HG03196 (cell line): ENCODE data around the gene LBP.
"Not testable (repeated sequence)": the region's sequence is repeated elsewhere in the genome, so short reads cannot be mapped to it uniquely, and the experiment has no call there.

Experiments used
- ATAC-seq: cut with Tn5 transposase; IDR thresholded peaks from one replicate; pipeline ENCODE4 v1.9.1; 2021; ENCODE audit not compliant: unreplicated experiment

LBP gene

DNA sequence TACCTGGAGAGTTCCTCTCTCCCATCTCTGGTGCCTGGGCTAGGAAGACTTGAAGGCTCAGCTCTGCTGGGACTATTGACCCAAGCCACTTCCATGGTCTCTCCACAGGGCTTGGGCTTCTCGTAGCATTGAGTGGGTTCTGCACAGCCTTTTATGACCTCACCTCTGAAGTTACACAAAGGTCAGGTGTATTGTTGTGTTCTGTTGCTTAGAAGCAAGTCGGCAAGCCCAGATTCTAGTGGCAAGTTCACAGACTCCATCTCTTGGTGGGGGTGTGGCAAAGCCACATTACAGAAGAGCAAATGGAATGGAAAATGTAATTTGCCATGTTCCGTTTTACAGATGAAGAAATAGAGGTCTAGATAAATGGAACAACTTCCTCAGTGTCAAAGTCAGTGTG, 28.9 kb upstream of the LBP start:
- no peak for ATAC-seq

DNA sequence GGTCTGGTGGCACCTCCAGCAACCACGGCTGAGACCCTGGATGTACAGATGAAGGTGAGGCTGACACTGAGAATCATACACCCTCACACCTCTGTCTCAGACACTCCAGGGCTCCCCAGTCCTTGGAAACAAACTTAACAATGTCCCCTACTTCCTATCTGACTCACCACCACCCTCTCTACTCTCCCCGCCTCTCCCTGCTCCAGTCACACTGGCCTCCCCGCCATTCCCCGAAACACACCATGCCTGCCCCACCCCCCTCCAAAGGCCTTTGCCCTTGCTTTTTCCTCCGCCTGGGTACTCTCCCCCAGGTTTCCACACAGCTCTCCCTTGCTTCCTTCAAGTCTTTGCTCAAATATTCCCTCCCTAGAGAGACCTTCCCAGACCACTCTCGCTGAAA, 26.1 kb upstream of the LBP start:
- ATAC-seq, result no peak

DNA sequence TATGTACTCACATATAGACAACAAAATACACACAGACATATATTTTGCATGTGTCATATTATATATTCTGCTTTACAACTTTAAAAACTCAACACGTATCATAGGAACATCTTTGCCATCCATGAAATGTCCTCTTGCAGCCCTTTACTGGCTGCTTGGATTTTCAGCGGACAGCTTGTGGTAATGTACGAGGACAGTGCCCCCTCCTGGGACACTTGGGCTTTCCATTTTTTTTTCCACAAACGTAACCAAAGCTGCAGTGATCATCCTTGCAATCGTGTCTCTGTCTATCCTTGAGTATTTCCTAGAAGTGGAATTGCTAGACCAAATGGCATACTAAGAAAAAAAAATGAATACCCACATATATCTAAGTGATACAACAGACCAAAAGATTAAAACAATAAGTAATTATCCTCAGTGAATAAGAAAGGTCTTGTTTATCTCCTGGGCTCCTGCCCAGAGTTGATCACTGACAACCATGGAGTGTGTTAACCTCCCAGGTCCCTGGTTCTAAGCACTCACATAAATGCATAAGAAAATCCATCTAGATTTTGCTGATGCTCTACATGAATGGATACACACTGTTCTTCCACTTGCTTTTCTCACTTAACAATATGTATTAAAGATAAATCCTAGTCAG, 24.2 kb upstream of the LBP start:
- no peak for ATAC-seq

DNA sequence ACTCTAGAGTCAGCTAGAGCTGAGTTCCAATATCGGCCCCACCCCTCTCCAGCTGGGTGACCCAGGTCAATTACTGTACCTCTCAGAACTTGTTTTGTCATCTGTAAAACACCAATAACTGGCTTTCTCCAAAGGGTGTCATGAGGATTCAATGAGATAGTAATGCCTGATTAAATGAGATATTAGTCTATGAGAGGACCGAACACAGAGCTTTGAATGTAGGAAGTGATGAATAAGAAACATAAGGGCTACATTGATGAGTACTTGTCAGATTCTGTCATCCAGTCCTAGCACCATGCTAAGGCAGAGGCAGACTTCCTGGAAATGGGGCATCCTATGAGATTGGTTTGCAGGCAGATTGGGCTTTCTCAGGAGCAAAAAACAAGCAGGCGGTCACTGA, 22.1 kb upstream of the LBP start:
- no peak for ATAC-seq

DNA sequence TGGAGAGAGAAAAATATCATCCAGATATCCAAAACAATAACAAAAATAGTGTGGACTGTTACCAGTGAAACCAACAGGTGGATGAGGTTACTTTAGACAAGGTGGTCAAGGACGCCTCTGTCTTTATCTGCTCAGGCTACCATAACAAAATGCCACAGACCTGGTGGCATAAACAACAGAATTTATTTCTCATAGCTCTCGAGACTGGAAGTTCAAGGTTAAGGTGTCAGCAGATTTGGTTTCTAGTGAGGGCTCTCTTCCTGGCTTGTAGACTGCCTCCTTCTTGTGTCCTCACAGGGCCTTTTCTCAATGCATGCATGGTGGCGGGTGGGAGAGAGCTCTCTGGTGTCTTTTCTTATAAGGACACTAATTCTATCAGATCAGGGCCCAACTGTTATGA, 21.1 kb upstream of the LBP start:
- ATAC-seq, result no peak

DNA sequence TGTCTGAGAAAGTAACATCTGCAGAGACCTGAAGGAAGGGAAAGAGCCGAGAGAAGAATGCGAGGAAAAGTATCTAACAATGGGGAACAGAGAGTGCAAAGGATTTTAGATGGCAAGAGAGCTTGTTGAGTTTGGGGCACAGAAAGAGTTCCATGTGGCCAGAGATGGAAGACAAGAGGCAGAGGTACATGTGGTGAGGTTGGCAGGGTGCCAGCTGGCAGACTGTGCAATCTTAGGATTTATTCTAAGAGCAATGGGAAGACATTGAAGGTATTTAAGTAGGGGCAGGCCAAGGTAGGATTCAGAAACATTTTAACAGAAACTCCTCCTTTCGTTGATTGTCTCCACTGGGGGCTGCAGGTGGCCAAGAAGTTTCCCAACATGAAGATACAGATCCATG, 20.4 kb upstream of the LBP start:
- no peak for ATAC-seq

DNA sequence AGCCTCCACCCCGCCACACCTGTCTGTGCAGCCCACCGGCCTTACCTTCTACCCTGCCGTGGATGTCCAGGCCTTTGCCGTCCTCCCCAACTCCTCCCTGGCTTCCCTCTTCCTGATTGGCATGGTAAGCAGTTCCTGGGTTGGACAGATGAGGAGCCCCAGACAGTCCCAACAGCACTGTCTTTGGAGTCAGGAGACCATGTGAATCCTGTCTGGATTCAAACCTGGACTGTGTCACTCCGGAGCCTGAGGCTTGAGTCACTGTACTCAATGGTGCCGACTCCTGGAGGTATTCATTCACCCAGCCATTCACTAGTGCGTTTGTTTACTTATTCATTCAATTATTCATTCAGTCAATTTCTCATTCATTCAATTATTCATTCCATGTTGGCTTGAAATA, 20.0 kb upstream of the LBP start:
- ATAC-seq, result no peak

DNA sequence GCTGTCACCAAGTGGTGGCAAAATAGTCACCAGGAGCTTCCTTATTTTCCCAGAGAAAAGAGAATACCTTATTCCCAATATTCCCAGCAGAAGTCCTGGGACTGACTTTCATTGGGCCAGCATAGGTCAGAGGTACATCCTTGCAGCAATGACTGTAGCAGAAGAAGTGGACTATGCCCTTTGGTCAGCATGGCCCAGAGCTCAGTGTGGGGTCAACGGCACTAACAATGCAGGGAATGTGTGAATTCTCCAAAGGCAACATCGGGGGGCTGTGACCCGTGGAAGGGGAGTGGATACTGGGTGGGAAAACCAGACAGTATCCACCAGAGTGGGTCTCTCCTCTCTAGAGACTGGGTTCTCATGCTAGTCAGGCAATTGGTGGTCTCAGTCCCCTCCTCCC, 15.6 kb upstream of the LBP start:
- no peak for ATAC-seq

DNA sequence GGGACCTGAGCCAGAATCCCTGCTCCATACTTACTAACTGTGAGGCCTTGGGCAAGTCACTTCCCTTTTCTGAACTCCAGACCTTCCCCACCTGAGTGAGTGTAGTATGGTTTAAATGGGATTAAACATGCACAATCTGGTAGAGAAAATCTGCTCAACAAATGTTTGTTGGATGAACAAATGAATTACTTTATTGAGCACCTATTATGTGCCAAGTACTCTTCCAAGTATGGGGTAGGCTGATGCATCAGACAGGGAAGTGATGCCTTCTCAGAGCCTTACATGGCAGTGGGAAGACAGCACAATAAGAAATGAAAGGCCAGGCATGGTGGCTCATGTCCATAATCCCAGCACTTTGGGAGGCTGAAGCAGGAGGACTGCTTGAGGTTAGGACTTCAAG, 15.0 kb upstream of the LBP start:
- no peak for ATAC-seq

DNA sequence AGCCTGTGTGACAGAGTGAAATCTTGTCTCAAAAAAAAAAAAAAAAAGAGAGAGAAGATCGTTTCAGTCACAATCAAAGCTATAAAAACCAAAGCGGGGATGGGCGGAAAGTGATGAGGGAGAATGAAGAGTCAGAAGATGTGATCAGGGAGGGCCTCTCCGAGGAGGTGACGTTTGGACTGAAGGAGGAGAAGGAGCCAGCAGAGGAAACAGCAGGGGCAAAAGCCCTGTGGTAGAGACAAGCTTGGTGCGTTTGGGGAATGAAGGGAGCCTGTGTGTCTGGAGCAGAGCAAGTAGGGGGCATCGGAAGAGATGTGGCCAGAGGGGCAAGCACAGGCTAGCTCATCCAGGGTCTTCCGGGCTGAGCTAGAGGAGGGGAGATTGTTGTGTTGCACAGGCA, 14.5 kb upstream of the LBP start:
- ATAC-seq, result no peak

DNA sequence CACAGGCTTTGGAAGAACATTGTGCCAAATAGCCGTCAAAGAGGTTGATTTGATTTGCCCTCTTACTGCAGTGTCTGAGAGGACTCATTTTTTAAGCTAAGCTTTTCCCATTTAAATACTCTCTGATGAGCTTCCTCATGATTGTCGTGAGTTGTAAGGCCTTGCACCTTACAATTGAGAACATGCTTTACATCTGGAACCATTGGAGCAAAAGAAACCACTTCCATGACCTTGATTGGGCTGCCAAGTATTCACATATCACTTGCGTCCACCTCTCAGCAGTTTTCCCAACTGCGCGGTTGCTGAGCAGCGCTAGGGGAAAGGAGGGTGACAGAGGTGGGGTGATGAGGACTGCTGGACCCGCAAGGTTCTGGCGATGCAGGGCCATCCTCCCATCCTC, 12.3 kb upstream of the LBP start:
- no peak for ATAC-seq

DNA sequence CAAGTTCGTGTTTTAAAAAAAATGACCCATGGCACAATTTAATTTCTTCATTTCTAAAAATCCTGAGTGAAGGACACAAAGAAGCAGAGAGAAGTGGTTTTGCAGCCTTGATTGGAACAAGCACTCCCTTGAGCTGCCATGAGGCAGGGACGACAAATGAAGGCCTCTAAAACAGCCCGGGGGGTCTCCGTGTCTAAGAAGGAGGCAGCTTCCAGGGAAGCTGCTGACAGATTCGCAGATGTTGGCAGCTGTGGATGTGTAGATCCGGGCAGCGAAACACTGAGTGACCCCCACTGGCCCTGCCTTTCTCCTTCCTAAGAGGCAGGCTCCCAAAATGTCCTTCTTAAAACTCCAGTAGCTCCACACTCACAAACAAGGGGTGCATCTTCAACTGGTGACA, 9.6 kb upstream of the LBP start:
- no peak for ATAC-seq

DNA sequence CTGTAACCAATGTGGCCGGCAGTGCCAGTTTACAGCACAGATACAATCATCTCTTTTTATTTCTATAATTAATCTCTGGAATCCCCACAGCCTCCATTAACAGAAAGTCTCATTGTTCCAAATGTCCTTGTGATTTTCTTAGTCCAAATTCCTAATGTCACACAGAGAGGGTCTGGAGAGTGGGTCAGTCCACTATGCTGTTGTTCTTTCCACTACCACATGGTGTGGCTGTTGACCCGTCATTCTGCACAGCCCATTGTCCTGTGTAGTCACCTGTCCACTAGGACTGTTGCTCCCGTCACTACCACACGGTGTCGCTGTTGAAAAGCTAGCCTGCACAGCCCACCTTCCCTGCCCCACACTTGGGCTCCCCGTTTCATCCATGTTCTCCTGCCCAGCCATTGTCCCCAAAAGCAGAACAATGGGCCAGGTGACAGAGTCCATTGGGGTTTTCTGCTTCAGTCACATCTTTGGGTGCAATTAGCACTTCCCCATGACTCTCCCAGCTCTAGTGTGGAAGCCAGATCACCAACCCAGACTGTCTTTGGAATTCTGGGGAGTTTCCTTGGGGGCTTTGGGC, 8.6 kb upstream of the LBP start:
- no peak for ATAC-seq

DNA sequence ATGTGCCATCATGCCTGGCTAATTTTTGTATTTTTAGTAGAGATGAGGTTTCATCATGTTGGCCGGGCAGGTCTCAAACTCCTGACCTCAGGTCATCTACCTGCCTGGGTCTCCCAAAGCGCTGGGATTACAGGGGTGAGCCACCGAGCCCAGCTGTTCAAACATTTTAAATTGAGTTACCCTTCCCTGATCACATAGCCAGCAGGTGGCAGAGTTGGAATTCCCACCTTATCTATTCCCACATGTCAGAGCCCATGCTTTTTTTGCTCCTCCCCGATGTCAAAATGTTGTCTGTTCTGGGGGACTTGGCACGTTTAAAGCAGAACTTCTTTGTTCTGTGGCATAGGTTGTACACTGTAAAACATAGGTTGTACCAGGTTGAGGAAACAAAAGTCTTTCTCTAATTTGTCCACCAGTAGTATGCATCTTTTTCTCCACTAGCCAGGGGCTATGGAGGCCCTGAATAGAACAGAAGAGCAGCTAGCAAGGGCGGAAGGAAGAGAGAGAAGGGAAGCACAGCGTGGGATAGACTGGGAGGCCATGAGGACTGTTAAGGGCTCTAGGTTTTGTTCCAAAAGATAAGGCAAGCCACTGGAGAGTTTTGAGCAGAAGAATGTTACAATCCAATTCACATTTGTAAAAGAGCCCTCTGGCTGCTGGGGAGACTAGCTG, 7.3 kb upstream of the LBP start:
- no peak for ATAC-seq

DNA sequence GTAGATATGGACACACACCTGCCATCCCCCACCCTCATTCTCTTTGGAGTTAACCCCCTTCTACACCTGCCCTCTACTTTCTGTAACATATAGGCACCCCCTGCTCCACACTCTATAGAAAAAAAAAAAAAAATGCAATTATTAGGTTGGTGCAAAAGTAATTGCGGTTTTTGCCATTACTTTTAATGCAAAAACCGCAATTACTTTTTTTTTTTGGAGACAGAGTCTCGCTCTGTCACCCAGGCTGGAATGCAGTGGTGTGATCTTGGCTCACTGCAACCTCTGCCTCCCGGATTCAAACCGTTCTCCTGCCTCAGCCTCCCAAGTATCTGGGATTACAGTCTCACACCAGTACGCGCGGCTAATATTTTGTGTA, 6.8 kb upstream of the LBP start:
- not testable (repeated sequence) for ATAC-seq

DNA sequence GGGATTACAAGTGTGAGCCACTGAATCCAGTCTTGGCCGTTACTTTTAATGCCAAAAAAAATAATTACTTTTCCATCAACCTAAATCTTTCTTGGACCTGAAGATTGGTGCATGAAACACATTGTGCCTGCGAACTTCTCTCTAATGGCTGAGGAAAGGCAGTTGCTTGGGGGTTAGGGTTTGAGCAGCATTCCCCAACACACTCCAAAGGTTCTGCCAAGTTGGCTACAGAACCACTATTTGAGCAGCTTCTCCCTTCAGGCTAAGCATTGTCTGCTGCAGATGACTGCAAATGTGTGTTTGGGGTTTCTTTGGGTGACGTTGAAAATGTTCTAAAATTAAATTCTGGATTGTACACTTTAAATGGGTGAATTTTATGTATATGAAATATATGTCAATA, 6.3 kb upstream of the LBP start:
- ATAC-seq, result no peak

DNA sequence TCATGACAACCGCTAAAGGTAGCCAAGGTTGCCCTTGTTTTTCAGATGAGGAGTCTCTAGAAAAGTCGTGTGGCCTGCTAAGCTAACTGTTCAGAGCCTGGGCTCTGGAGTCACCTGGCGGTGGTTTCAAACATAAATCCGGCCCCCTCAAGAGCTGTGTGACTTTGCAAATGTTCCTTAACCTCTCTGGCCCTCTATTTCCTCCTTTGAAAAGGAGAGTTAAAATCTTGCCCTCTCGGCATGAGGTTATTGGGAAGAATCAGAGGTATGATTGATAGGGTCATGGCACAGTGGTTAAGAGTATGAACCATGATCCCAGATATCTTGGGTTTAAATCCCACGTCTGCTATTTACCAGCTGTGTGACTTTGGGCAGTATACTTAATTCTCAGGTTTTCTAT, 5.6 kb upstream of the LBP start:
- no peak for ATAC-seq

DNA sequence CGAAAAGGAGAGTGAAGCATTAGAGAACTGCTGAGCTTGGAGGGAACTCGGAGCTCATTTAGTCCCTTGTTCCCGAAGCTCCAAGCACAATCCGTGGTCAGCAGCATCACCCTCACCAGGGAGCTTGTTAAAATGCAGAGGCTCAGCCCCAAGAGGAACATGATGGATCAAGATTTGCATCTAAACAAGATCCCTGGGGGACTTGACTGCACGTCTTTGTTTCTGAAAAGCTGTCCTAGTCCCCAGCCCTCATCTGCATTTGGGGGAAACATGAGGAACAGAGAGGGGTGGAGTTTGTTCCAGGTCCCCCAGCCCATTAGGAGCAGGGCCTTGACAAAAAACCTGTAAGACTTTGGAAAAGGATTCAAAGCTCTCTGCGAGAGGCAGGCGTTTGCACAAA, 4.1 kb upstream of the LBP start:
- ATAC-seq, result no peak

DNA sequence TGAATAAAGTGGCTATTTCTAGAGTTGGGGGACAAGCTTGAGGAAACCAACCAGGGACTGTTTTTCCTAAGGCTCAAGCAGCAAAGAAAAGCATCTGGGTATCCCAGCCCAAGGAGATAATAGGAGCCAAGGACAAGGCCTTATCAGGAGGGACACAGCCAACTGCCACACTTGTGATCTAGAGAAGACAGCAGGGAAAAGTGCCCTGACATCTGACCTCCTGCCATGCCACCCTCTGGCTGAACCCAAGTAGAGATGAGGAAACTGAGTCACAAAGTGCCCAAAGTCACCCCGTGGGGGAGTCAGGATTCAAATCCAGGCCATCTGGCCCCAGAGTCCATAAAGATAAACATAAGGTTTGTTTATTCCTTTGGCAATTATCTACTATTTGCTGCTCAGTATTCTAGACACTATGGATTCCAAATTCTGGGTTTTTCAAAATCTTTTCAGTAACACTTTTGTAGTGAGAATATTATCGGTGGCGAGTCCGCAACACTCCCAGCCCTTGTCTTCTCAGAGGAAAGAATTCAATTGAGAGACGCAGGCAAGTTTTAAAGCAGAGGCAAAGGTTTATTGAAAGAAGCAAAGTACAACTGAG, 3.5 kb upstream of the LBP start:
- ATAC-seq, result no peak

DNA sequence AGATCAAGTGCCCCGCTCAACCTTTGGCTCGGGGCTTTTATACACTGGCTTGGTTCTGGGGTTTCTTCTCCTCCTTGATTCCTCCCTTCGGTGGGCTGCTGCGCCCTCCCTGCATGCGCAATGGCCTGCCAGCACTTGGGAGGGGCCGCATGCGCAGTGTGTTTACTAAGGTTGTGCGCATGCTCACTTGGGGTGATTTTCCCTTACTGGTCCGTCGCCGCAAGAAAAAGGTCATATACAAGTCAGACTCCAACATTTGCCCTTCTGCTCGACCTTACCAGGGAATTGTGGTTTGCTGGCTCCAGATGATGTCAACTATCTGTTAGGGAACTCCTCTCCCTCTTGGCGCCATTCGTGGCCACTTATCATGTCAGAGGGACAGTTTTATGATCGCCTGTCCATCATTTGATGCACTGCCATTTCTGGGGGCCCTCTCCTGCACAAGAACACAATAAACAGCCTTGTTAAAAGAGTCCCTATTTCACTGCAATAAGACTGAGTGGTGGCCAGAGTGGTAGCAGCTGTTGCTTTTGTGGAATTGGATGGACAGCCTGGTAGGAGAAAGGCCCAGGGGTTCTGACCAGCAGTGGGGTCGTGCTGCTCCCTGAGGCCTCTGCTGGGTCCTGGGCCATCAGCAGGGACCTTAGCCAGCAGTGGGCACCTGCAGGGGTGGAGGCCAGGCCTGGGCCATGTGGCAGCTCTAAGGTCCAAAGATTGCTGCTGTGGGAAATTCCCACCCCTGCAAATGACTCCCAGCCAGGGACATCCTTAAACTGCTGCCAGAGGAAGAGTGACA, 2.8 kb upstream of the LBP start:
- no peak for ATAC-seq

DNA sequence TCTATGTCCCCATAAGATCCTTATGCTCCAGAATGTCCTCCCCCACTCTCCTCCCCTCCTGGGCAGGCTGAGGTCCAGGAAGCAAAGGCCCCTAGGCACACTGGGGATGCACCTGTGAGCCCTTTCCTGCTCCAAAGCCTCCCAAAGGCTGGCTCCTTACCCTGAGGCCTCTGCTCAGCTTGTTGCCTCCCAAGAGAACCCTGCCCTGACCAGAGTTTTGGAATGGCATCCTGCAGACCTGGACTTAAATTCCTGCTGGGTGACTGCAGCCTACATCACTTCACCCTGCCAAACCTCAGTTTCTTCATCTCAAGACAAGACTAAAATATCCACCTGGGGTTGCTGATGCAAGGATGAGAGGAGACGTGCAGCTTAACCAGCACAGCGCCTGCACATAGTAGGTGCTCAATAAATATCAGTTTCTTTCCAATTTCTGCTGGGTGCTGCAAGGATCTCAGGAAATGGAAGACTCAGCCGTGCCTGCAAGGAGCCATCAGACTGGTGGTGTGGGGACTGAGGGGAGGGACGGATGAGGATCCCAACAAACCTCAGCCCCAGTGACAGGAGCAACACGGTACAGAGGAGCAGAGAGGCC, 2.1 kb upstream of the LBP start:
- ATAC-seq, result no peak
